Inferior parietal cortex (tissue), 1 donor: ENCODE data around the gene DUSP28.

Experiments used
- DNase-seq: peaks from one replicate; pipeline ENCODE4 v3.0.0-alpha.2; 2016; ENCODE audit errors: extremely low spot score

The DUSP28 gene

DNA sequence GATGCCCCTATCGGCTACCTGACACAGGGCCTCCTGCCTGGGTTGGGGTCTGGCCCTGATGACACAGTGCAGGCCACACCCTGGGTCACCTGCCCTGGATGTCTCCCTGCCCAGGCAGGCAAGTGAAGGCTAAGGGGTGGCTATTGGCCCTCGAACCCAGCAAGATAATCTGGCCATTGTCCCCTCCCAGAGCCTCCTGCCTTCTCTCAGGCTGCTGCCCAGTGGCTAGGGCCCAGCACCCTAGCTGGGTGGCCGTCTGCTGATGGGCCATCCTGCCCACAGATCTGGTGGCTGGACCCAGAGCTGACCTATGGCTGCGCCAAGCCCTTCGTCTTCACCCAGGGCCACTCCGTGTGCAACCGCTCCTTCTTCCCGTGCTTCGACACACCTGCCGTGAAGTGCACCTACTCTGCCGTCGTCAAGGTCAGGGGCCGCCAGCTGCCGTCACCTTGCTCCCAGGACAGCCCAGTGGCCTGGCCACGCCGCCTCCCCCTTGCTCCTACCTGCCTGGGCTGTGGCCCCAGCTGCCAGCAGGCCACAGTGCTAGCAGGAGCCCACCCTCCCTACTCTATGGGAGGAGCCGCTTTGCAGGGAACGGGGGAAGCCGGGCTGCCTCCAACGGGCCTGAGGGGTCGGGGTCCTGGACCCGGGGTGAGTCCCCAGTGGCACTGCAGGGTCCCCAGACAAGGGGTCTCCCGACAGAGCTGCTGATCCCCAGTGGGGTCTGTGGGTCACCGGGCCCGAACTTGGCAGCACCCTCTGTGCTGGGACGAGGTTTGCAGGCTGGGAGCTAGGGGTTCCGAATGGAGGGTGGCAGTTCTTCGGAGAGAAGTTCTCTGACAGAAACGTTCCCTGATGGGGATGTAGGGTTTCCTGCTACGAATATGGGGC is 12.2 kb downstream of the DUSP28 start:
- no peak for DNase-seq

GRCh38 chr2:240573071-240573515 is 12.9 kb downstream of the DUSP28 start:
- DNase-seq = no peak

DNA sequence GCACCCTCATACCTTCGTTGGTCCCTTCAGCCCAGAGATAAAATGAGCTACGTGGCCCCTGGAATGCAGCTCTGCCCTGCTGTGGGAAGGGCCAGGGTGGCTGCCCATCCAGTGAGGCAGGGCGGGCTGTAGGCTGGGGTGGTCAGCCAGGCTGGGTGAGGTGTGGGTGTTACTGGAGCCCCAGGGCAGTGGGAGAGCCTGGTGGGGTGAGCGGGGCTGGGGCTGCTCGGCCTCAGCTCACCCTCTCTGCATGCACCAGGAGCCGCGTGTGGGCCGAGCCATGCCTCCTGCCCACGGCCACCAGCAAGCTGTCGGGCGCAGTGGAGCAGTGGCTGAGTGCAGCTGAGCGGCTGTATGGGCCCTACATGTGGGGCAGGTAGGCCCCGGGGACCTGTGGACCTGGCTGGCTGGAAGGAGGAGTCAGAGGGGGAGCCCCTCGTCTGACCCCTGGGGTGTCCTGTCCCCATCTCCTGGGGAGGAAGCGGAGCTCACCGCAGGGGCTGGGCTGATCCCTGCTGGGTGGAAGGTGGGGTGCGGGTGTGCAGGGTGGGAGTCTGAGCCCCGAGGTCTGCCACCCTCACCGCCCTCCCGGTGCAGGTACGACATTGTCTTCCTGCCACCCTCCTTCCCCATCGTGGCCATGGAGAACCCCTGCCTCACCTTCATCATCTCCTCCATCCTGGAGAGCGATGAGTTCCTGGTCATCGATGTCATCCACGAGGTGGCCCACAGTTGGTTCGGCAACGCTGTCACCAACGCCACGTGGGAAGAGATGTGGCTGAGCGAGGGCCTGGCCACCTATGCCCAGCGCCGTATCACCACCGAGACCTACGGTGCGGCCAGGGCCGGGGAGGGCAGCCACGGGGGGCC is 13.6 kb downstream of the DUSP28 start:
- DNase-seq = no peak

DNA sequence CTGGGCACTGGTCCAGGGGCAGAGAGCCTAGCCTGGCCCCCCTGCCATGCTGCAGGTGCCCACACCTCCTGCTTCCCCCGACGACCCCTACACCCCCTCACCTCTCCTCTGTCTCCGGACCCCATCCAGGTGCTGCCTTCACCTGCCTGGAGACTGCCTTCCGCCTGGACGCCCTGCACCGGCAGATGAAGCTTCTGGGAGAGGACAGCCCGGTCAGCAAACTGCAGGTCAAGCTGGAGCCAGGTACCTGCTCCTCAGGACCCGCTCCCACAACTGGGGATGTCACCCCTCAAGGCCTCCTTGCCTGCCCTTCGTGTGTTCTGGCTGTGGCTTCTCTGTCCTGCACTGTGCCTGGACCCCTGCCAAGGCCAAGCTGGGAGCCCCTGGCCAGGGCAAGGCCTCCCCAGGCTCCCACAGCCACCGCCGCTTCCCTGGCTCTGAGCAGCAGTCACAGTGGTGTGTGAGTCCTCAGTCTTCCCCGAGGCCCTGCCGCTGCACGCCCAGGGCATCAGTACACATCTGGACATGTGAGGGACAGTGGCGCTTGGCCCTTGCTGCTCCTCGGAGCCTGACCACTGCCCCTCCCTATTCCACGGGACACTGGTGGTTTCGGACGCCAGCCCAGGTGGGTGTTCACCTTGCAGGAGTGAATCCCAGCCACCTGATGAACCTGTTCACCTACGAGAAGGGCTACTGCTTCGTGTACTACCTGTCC is 14.4 kb downstream of the DUSP28 start:
- DNase-seq = no peak

DNA sequence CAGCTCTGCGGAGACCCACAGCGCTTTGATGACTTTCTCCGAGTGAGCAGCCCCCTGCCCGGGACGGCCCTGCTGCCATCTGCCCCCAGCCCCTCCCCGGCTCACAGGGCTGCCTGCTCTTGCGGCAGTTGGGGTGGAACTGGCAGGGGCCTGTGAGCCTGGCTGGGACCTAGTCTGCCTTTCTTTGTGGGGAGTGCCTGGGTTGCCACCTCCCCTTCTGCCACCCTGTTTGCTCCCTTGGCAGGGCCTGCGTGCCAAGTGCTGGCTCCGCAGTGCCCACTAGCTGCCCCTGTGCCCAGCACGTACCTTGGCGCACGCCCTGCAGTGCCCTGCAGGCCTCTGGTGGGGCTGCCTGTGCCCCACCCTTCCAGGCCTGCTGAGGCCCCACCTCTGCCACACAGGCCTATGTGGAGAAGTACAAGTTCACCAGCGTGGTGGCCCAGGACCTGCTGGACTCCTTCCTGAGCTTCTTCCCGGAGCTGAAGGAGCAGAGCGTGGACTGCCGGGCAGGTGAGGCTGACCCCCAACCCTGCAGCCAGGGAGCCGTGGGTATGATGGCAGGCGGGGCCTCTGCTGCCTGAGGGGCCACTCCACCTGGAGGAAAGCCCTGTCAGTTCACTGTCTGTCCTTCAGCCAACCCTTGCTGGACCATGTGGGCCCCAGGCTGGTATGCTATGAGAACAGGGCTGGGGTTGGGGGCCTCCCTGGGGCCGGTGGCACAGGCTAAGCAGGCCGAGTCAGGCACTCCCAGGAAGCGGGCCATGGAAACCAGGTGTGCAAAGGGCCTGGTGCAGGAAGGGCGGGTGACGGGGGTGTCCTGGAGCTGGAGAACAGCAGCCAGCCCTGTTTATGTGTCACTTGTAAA is 15.2 kb downstream of the DUSP28 start:
- no peak for DNase-seq

GRCh38 chr2:240576036-240576435 is 15.9 kb downstream of the DUSP28 start:
- DNase-seq = no peak

DNA sequence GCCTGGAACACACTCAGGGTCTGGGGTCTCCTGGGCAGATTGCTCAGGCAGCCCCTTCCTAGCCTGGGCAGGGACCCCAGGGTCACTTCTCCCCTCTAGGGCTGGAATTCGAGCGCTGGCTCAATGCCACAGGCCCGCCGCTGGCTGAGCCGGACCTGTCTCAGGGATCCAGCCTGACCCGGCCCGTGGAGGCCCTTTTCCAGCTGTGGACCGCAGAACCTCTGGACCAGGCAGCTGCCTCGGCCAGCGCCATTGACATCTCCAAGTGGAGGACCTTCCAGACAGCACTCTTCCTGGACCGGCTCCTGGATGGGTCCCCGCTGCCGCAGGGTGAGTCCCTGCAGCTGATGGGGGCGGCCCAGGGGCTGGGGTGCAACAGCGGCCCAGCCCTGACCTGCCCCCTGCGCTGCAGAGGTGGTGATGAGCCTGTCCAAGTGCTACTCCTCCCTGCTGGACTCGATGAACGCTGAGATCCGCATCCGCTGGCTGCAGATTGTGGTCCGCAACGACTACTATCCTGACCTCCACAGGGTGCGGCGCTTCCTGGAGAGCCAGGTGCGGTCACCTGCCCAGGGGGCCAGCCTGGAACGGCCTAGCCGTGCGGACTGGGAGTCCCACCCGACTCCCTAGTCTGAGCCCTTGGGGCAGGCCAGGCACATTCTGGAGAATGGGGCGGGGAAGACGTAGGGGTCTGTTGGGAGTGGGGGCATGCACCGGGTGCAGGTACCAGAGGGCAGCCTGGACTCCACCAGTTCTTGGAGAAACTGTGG is 16.5 kb downstream of the DUSP28 start:
- DNase-seq = no peak

GRCh38 chr2:240577281-240578109 is 17.3 kb downstream of the DUSP28 start:
- DNase-seq = no peak

GRCh38 chr2:240578110-240578450 is 17.9 kb downstream of the DUSP28 start:
- DNase-seq = no peak

GRCh38 chr2:240578488-240578887 is 18.3 kb downstream of the DUSP28 start:
- DNase-seq = no peak

GRCh38 chr2:240579071-240579762 is 19.1 kb downstream of the DUSP28 start:
- no peak for DNase-seq

DNA sequence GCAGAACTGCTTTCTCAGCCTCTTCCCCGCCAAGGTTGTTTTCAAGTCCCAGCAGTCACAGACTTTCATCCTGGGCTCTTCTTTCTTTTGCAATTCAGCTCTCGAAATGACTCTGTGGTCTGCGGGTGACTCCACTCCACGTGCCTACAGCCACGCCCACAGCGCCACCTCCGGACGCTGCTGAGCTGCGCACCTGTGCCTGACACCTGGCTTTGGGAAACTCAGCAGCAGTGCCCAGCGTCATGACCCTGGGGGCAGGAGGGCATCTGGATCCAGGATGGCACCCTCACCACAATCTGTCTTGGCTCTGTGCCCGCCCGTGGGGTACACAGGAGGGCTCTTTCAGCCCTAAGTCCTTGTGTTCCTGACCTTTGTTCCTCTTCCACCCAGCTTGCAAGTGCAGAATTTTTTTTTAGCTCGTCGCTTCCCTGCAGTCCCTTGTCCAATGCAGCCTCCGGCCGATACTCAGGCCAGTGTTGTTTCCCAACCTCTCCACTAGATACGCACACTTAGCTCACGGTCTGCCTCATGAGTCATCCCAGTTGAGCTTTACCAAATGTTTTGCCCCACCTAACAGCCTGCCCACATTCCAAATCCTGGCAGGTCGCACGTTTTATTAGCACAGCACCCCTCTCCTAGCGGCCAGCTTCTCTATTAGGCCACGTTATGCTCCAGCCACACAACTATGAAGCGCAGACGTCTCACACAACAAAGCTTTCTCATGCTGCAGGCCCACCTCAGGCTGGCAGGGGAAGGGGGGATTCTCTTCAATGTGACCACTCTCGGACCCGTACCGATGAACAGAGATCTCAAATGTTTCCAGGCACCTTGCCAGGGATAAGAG is 19.8 kb downstream of the DUSP28 start:
- no peak for DNase-seq

DNA sequence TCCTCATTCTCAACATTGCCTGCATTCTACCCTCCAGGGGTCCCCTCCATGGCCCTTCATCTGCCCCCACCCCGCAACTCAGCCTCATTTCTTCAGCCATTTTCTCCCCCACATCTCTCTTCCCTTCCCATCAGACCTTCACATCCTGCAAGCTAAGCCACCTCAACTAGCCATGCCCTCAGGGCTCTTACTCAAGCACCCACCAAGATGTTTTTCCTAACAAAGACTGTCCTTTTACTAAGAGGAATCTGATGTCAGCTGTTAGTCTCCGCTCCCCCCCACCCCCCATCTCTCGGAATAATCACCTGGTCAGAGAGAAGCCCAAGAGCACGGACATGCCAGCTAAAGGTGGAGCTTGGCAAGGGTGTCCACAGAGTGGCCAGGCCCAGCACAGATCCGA is 21.7 kb downstream of the DUSP28 start:
- DNase-seq = no peak

GRCh38 chr2:240582781-240583180 is 22.6 kb downstream of the DUSP28 start:
- no peak for DNase-seq

DNA sequence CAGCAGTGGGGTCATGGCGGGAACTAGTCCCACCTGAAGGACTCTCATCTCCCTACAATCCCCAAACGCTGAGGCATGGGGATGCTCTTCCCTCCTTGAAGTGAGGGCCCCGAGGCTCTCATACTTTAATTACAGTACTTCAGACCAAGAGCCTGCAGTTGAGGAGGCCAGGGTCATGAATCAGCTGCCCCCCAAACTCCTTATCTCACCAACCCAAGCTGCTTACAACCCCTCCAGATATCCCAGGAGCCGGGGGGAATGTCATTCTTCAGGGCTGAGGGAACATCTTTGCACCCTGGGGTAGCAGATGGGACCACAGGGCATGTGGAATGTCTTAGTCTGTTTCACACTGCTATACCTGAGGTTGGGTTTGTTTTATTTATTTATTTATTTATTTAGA is 23.6 kb downstream of the DUSP28 start:
- DNase-seq = no peak

DNA sequence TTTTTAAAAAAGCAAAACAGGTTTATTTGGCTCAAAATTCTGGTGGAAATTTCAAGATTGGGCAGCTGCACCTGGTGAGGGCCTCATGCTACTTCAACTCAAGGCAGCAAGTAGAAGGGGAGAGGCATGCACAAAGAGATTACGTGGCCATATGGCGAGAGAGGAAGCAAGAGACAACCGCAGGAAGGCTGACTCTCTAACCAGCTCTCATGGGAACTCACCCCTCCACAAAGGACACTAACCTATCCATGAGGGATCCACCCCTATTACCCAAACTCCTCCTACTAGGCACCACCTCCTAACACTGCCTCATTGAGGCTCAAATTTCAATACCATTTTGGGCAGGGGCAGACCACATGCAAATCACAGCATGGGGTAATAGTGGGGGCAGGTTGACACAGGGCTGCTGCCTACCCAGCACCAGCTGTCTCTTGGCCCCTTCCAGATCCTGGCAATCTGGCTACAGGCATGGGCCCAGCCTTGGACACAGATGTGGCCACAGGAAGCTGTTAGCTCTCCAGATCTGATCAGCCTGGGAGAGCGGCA is 24.4 kb downstream of the DUSP28 start:
- no peak for DNase-seq

- DNase-seq = no peak
Observed at GRCh38 chr2:240585101-240585500, 24.9 kb downstream of the DUSP28 start.
